ENCODE results near the gene ZNRF2. TPM values are rescaled to one million over a fixed set of nuclear protein-coding genes. Genes with fewer than 3 reads are reported as not detected.
A peak's percentile ranks its signal among the peaks of the same experiment; 100 is the strongest.

ZNRF2 gene
- total and polyA plus RNA-seq, 2 donors (not counting 1 experiment from before 2014, with no cell fraction given), result 2.6 to 7.9 TPM

GRCh38 chr7:30411173-30411572, 126.8 kb downstream of the ZNRF2 start:
- Histone ChIP-seq H3K36me3 (ENCODE audit: control insufficient read depth, insufficient read depth, low read length) (no peaks in the 10 kb centered on the region), H3K4me1 (ENCODE audit: control insufficient read depth, extremely low read depth, insufficient read depth, low read length) (no peaks in the 10 kb centered on the region), H3K79me2 (ENCODE audit: control insufficient read depth, insufficient read depth, low read length) (no peaks in the 10 kb centered on the region), H3K9me3 (ENCODE audit: control insufficient read depth, insufficient read depth, low read depth, low read length) (no peaks in the 10 kb centered on the region), H3K27me3 (ENCODE audit: control insufficient read depth, insufficient read depth, low read length) (no peaks in the 10 kb centered on the region), H3K27ac (ENCODE audit: insufficient read depth, low read length) (no peak overlapping the region), H4K20me1 (ENCODE audit: control insufficient read depth, extremely low read depth, insufficient read depth, low read length) (no peaks in the 10 kb centered on the region), H2AFZ (ENCODE audit: low read length) (no peak overlapping the region), H3K9ac (ENCODE audit: insufficient read depth, low read length) (no peak overlapping the region), H3K4me3 (replicated peaks in 1 of 4; ENCODE audit: control extremely low read depth in 1 of 4, insufficient read depth in 1 of 4, low read depth in 3 of 4, low read length in 4 of 4) (no peak overlapping the region), H3K4me2 (ENCODE audit: extremely low read depth, insufficient read depth, low read length) (no peak overlapping the region)
- TF ChIP-seq CTCF (conservative IDR thresholded peaks at IDR 0.05 in 1 of 2, IDR thresholded peaks at IDR 0.05 in 1 of 2; ENCODE audit: low read depth in 1 of 2, low read length in 2 of 2), result no peak
- no peak for TF ChIP-seq EZH2 (IDR thresholded peaks at IDR 0.05; ENCODE audit: low read length, missing control alignments)
- DNase-seq (ENCODE audit: low read depth in 2 of 2), result no peak

GRCh38 chr7:30411897-30412296, 127.5 kb downstream of the ZNRF2 start:
- Histone ChIP-seq H3K79me2 (ENCODE audit: control insufficient read depth, insufficient read depth, low read length) (no peaks in the 10 kb centered on the region), H3K4me1 (ENCODE audit: control insufficient read depth, extremely low read depth, insufficient read depth, low read length) (no peaks in the 10 kb centered on the region), H4K20me1 (ENCODE audit: control insufficient read depth, extremely low read depth, insufficient read depth, low read length) (no peaks in the 10 kb centered on the region), H3K4me2 (ENCODE audit: extremely low read depth, insufficient read depth, low read length) (no peak overlapping the region), H2AFZ (ENCODE audit: low read length) (no peak overlapping the region), H3K27ac (ENCODE audit: insufficient read depth, low read length) (no peak overlapping the region), H3K4me3 (replicated peaks in 1 of 4; ENCODE audit: control extremely low read depth in 1 of 4, insufficient read depth in 1 of 4, low read depth in 3 of 4, low read length in 4 of 4) (no peak overlapping the region), H3K9me3 (ENCODE audit: control insufficient read depth, insufficient read depth, low read depth, low read length) (no peaks in the 10 kb centered on the region), H3K36me3 (ENCODE audit: control insufficient read depth, insufficient read depth, low read length) (no peaks in the 10 kb centered on the region), H3K9ac (ENCODE audit: insufficient read depth, low read length) (no peak overlapping the region), H3K27me3 (ENCODE audit: control insufficient read depth, insufficient read depth, low read length) (no peaks in the 10 kb centered on the region)
- no peak for DNase-seq (ENCODE audit: low read depth in 2 of 2)
- TF ChIP-seq EZH2 (IDR thresholded peaks at IDR 0.05; ENCODE audit: low read length, missing control alignments) (no peak), CTCF (conservative IDR thresholded peaks at IDR 0.05 in 1 of 2, IDR thresholded peaks at IDR 0.05 in 1 of 2; ENCODE audit: low read depth in 1 of 2, low read length in 2 of 2) (no peak)

DNA sequence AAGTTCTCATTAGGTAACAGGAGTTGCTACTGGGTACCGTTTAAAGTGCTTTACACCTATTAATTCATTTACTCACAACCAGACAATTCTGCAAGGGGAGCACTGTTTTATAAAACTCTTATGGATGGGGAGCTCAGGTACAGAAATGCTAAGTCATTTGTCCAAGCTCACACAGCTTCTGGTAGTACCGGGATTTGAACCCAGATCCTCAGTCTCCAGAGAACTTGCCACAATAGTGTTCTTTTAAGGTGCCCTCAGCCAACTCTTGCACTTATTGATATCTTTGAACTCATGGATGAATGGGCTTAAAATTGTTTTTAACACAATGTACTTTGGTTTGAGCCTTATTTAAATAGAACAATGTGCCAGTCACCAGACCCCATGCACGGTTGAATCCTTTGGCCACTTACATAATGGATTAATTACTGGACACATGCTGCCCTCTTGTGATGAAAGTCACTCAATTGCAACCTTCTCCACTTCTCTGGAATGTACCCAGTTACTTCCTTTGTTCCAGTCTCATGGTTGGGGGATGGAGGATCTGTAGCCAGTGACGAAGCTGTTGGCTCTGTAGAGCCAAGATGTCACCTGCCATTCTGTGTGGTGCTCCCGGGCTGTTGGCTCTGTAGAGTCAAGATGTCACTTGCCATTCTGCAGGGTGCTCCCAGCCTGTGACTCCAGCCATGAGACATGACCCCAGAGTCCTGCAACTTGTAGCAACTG, 128.5 kb downstream of the ZNRF2 start:
- Histone ChIP-seq H3K9ac (ENCODE audit: insufficient read depth, low read length) (no peak overlapping the region), H3K36me3 (ENCODE audit: control insufficient read depth, insufficient read depth, low read length) (no peaks in the 10 kb centered on the region), H4K20me1 (ENCODE audit: control insufficient read depth, extremely low read depth, insufficient read depth, low read length) (no peaks in the 10 kb centered on the region), H3K4me1 (ENCODE audit: control insufficient read depth, extremely low read depth, insufficient read depth, low read length) (no peaks in the 10 kb centered on the region), H3K27me3 (ENCODE audit: control insufficient read depth, insufficient read depth, low read length) (no peaks in the 10 kb centered on the region), H3K27ac (ENCODE audit: insufficient read depth, low read length) (no peak overlapping the region), H3K79me2 (ENCODE audit: control insufficient read depth, insufficient read depth, low read length) (no peaks in the 10 kb centered on the region), H3K4me2 (ENCODE audit: extremely low read depth, insufficient read depth, low read length) (no peak overlapping the region), H2AFZ (ENCODE audit: low read length) (no peak overlapping the region), H3K4me3 (replicated peaks in 1 of 4; ENCODE audit: control extremely low read depth in 1 of 4, insufficient read depth in 1 of 4, low read depth in 3 of 4, low read length in 4 of 4) (no peak overlapping the region), H3K9me3 (ENCODE audit: control insufficient read depth, insufficient read depth, low read depth, low read length) (no peaks in the 10 kb centered on the region)
- TF ChIP-seq EZH2 (IDR thresholded peaks at IDR 0.05; ENCODE audit: low read length, missing control alignments) (no peak), CTCF (conservative IDR thresholded peaks at IDR 0.05 in 1 of 2, IDR thresholded peaks at IDR 0.05 in 1 of 2; ENCODE audit: low read depth in 1 of 2, low read length in 2 of 2) (peak; percentile 48 to 58)
- DNase-seq (ENCODE audit: low read depth in 2 of 2), result peak; percentile 78 to 88

All from fibroblast of lung (primary cell).